IMR-90 (cell line): ENCODE results near the gene IL1RAP. TPM values are rescaled to one million over a fixed set of nuclear protein-coding genes. Genes with fewer than 3 reads are reported as not detected.

Source experiments
- ATAC-seq: fragments of 200-7000 bp; cut with Tn5 transposase; 2 replicates; pipeline ENCODE4 v1.9.1; 2020; ENCODE audit warnings: low read depth, mild to moderate bottlenecking, moderate library complexity
- BruUV-seq: library from RNA; stranded (reverse); fragments of 400-500 nt; replicated peaks from 2 replicates; lab custom pipeline; 2021; lab: Mats Ljungman, UMichigan
- CTCF ChIA-PET: fragments of 300-600 bp; formaldehyde crosslinking; extraction: SDS; loops from one replicate; lab custom pipeline; 2021; ENCODE audit warnings: antibody characterized with exemption; lab: Yijun Ruan, JAX
- POLR2A ChIA-PET: fragments of 300-600 bp; sonication (Branson Sonifier 250); formaldehyde crosslinking; loops from one replicate; lab custom pipeline; 2022; ENCODE audit warnings: antibody characterized with exemption; ENCODE audit not compliant: unreplicated experiment; lab: Charles Lee
- DNase-seq: peaks from one replicate; pipeline ENCODE4 v3.0.0; 2013
- H2AFZ ChIP-seq: replicated peaks from 2 replicates; pipeline ENCODE3; 2013; ENCODE audit warnings: low read length, mild to moderate bottlenecking; ENCODE audit not compliant: poor library complexity
- H2AK5ac ChIP-seq: 2 replicates; pipeline ENCODE4 v1.6.1; 2013; ENCODE audit warnings: low read depth, low read length, inconsistent platforms
- H2AK9ac ChIP-seq: replicated peaks from 2 replicates; pipeline ENCODE3; 2013; ENCODE audit warnings: mild to moderate bottlenecking, low read depth, low read length, moderate library complexity; ENCODE audit not compliant: poor library complexity
- H2BK120ac ChIP-seq: 2 replicates; pipeline ENCODE4 v1.6.1; 2013; ENCODE audit warnings: low read depth, low read length, inconsistent platforms
- H2BK15ac ChIP-seq: 3 replicates; pipeline ENCODE4 v1.6.1; 2013; ENCODE audit warnings: low read depth, low read length, inconsistent platforms
- H2BK20ac ChIP-seq: 2 replicates; pipeline ENCODE4 v1.6.1; 2013; ENCODE audit warnings: low read depth, mild to moderate bottlenecking, inconsistent platforms, low read length, moderate library complexity
- H2BK5ac ChIP-seq: 2 replicates; pipeline ENCODE4 v1.6.1; 2013; ENCODE audit warnings: mild to moderate bottlenecking, low read depth, low read length, inconsistent platforms; ENCODE audit not compliant: poor library complexity, severe bottlenecking
- H3K14ac ChIP-seq: replicated peaks from 2 replicates; pipeline ENCODE4 v1.6.1; 2013; ENCODE audit warnings: low read depth, low read length, inconsistent platforms
- H3K18ac ChIP-seq: 2 replicates; pipeline ENCODE4 v1.6.1; 2013; ENCODE audit warnings: low read depth, low read length, control low read depth
- H3K23ac ChIP-seq: 2 replicates; pipeline ENCODE4 v1.6.1; 2013; ENCODE audit warnings: low read depth, low read length, inconsistent platforms
- H3K27ac ChIP-seq: 2 replicates; pipeline ENCODE4 v1.5.1; 2013; ENCODE audit warnings: mild to moderate bottlenecking, control low read depth, low read length; ENCODE audit not compliant: insufficient read depth
- H3K27me3 ChIP-seq: 2 replicates; pipeline ENCODE4 v1.6.1; 2013; ENCODE audit warnings: low read length; ENCODE audit not compliant: control insufficient read depth, insufficient read depth
- H3K36me3 ChIP-seq: 2 replicates; pipeline ENCODE4 v1.6.1; 2013; ENCODE audit warnings: low read length, mixed read lengths; ENCODE audit not compliant: control insufficient read depth, insufficient read depth
- H3K4ac ChIP-seq: 2 replicates; pipeline ENCODE4 v1.6.1; 2013; ENCODE audit warnings: low read depth, low read length, inconsistent platforms
- H3K4me1 ChIP-seq: 2 replicates; pipeline ENCODE4 v1.6.1; 2013; ENCODE audit warnings: low read length, mixed read lengths; ENCODE audit not compliant: control insufficient read depth, insufficient read depth
- H3K4me2 ChIP-seq: 2 replicates; pipeline ENCODE4 v1.6.1; 2013; ENCODE audit warnings: low read depth, mild to moderate bottlenecking, control low read depth, low read length, moderate library complexity
- H3K4me3 ChIP-seq: 2 replicates; pipeline ENCODE4 v1.5.1; 2013; ENCODE audit warnings: low read depth, mild to moderate bottlenecking, control low read depth, low read length, moderate library complexity; ENCODE audit not compliant: insufficient read depth
- H3K56ac ChIP-seq: 2 replicates; pipeline ENCODE4 v1.6.1; 2013; ENCODE audit warnings: low read length, inconsistent platforms; ENCODE audit not compliant: insufficient read depth; ENCODE audit errors: extremely low read depth
- H3K79me1 ChIP-seq, 2 experiments: 2 replicates each; pipeline ENCODE4 v1.6.1; 2013; ENCODE audit warnings: low read length in 2 of 2, inconsistent platforms in 1 of 2, low read depth in 1 of 2
- H3K9ac ChIP-seq: 2 replicates; pipeline ENCODE4 v1.6.1; 2013; ENCODE audit warnings: low read depth, low read length, control low read depth
- H3K9me1 ChIP-seq: 2 replicates; pipeline ENCODE4 v1.6.1; 2013; ENCODE audit warnings: low read length, inconsistent platforms; ENCODE audit not compliant: insufficient read depth
- H3K9me3 ChIP-seq: 2 replicates; pipeline ENCODE4 v1.6.1; 2013; ENCODE audit warnings: low read length; ENCODE audit not compliant: control insufficient read depth, insufficient read depth
- H4K20me1 ChIP-seq: 2 replicates; pipeline ENCODE4 v1.6.1; 2013; ENCODE audit warnings: low read length, inconsistent platforms; ENCODE audit not compliant: insufficient read depth
- H4K5ac ChIP-seq: 2 replicates; pipeline ENCODE4 v1.6.1; 2013; ENCODE audit warnings: mild to moderate bottlenecking, low read depth, low read length, control low read depth
- H4K8ac ChIP-seq, 2 experiments: 2 replicates each; pipeline ENCODE4 v1.6.1; 2013; ENCODE audit warnings: low read depth in 2 of 2, low read length in 2 of 2, control low read depth in 1 of 2, inconsistent platforms in 1 of 2
- H4K91ac ChIP-seq: 2 replicates; pipeline ENCODE4 v1.6.1; 2013; ENCODE audit warnings: low read depth, low read length, inconsistent platforms; ENCODE audit not compliant: insufficient read depth
- CEBPB ChIP-seq: IDR thresholded peaks from 2 replicates; pipeline ENCODE4 v1.6.1; 2012; ENCODE audit warnings: low read depth, low read length, improper control_type of control experiment
- MAZ ChIP-seq: IDR thresholded peaks from 2 replicates; pipeline ENCODE4 v1.6.1; 2012; ENCODE audit warnings: low read depth, mild to moderate bottlenecking, low read length, improper control_type of control experiment, moderate library complexity, borderline replicate concordance
- MXI1 ChIP-seq: IDR thresholded peaks from 2 replicates; pipeline ENCODE4 v1.6.1; 2012; ENCODE audit warnings: low read depth, mild to moderate bottlenecking, low read length, moderate library complexity, borderline replicate concordance
- POLR2A ChIP-seq: IDR thresholded peaks from 2 replicates; pipeline ENCODE4 v1.6.1; 2012; ENCODE audit warnings: mild to moderate bottlenecking, low read depth, low read length
- RAD21 ChIP-seq: IDR thresholded peaks from 2 replicates; pipeline ENCODE4 v1.6.1; 2012; ENCODE audit warnings: low read length, improper control_type of control experiment
- RFX5 ChIP-seq: IDR thresholded peaks from 2 replicates; pipeline ENCODE4 v1.8.0; 2012; ENCODE audit warnings: low read depth, mild to moderate bottlenecking, low read length, moderate library complexity
- WGBS, 2 experiments: methylation state at CpG; one replicate each; pipeline versions ENCODE4 v1.1.5 to v1.1.7; 2013; ENCODE audit warnings: missing lambda C conversion rate in 2 of 2; ENCODE audit not compliant: insufficient read length in 1 of 2; ENCODE audit errors: extremely low coverage in 2 of 2; 5-methylcytosine and 5-hydroxymethylcytosine counted together
- dilution Hi-C: fragments of 300-500 bp; cut with HindIII; formaldehyde crosslinking; loops from one replicate; pipeline ENCODE4 v1.14.3; 2018; ENCODE audit warnings: low sequenced_read_pairs; ENCODE audit not compliant: unreplicated experiment
- in situ Hi-C: fragments of 300-500 bp; cut with MboI; formaldehyde crosslinking; loops from 3 replicates; pipeline ENCODE4 v1.14.3; 2019; ENCODE audit warnings: low sequenced_read_pairs, inconsistent platforms, mixed read lengths
- intact Hi-C: fragments of 100-400 bp; cut with micrococcal nuclease; formaldehyde crosslinking; loops from 2 replicates; pipeline ENCODE4 v1.10.0; 2022
- polyA plus RNA-seq, 3 experiments: library from polyadenylated mRNA; depleted of rRNA; stranded (reverse); fragments of >200 nt; gene quantifications; 2 replicates each; pipeline ENCODE4 v1.2.3, GENCODE V29; 2012; ENCODE audit warnings: low replicate concordance in 1 of 3
- total RNA-seq: library from RNA; depleted of rRNA; stranded (reverse); fragments of >200 nt; gene quantifications from 2 replicates; pipeline ENCODE4 v1.2.3, GENCODE V29; 2012

IL1RAP gene
- total and polyA plus RNA-seq, 2 of the 4 experiments (the other 2 are of a cell fraction) = 8.3 to 11.3 TPM

DNA sequence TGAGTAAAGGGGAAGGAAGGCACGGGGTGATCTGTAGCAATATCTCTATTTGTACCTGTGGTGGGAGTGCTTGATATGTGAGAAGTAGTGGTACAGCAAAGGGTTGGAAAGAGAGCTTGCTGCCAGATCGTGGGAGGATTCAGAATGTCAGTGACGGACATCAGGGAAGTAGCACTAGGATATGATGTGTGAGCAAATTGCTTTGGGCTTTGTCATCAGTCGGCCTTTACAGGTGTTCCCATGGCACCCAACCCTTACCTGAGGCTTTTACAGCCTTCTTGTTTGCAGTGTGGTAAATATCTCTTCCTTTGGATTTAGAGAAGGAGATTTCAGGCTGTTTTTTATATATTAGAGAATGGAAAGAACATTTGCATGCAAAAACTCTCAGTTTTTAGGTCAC lies 29.8 kb downstream of the IL1RAP start:
- H2BK15ac ChIP-seq = no peak overlapping the region
- intact Hi-C loops (no loop called here), dilution Hi-C loops (no loop called here), in situ Hi-C loops (no loop called here)
- no peak overlapping the region for H4K5ac ChIP-seq
- no peaks in the 10 kb centered on the region for H3K9me1 ChIP-seq
- H2BK20ac ChIP-seq = no peak overlapping the region
- no peak for DNase-seq
- no peaks in the 10 kb centered on the region for H3K9me3 ChIP-seq
- H4K20me1 ChIP-seq = no peaks in the 10 kb centered on the region
- no peak overlapping the region; the same call in 1 of the 2 replicates for H2BK120ac ChIP-seq
- no peak overlapping the region for H2AK5ac ChIP-seq
- H3K4me3 ChIP-seq = no peak overlapping the region
- no peak for ATAC-seq
- no peak overlapping the region for H2AFZ ChIP-seq
- TF ChIP-seq POLR2A = no peak
- no peak for TF ChIP-seq RFX5
- TF ChIP-seq CEBPB = no peak
- no peak for TF ChIP-seq RAD21
- no peak for TF ChIP-seq MXI1
- no peak for TF ChIP-seq MAZ
- no peak overlapping the region for H3K27ac ChIP-seq
- H3K18ac ChIP-seq = no peak overlapping the region
- no peak overlapping the region for H3K14ac ChIP-seq
- H3K79me1 ChIP-seq = peaks cover 0 to 3% of the 10 kb centered on the region in 2 experiments; a peak in 1 of 4 replicates
- no peak overlapping the region for H3K9ac ChIP-seq
- H4K91ac ChIP-seq = no peak overlapping the region
- WGBS, 2 experiments = no CpG with 5 or more reads among the region's 4 CpGs
- CTCF ChIA-PET = no interaction called here
- no peaks in the 10 kb centered on the region for H3K36me3 ChIP-seq
- H2BK5ac ChIP-seq = no peak overlapping the region
- no peaks in the 10 kb centered on the region for H3K27me3 ChIP-seq
- POLR2A ChIA-PET = no interaction called here
- H3K56ac ChIP-seq = no peak overlapping the region
- H3K4me1 ChIP-seq = no peaks in the 10 kb centered on the region
- H3K4ac ChIP-seq = no peak overlapping the region
- no peak overlapping the region for H3K23ac ChIP-seq
- no TSS peak for BruUV-seq
- no peak overlapping the region for H2AK9ac ChIP-seq
- no peak overlapping the region for H3K4me2 ChIP-seq
- no peak overlapping the region for H4K8ac ChIP-seq
